GM20000 (cell line): ENCODE results near the gene PTPRT.

Experiments
- DNase-seq: peaks from one replicate; pipeline ENCODE4 v3.0.0; 2012; ENCODE audit warnings: low spot score
- TF ChIP-seq, protein P1 (sequence below): IDR thresholded peaks from 2 replicates; pipeline ENCODE4 v1.5.1; 2012; ENCODE audit warnings: mild to moderate bottlenecking, control low read depth; ENCODE audit errors: extremely low read depth, missing control alignments

PTPRT gene

GRCh38 chr20:43028470-43028869 lies 161.2 kb downstream of the PTPRT start:
- TF ChIP-seq, protein P1, sequence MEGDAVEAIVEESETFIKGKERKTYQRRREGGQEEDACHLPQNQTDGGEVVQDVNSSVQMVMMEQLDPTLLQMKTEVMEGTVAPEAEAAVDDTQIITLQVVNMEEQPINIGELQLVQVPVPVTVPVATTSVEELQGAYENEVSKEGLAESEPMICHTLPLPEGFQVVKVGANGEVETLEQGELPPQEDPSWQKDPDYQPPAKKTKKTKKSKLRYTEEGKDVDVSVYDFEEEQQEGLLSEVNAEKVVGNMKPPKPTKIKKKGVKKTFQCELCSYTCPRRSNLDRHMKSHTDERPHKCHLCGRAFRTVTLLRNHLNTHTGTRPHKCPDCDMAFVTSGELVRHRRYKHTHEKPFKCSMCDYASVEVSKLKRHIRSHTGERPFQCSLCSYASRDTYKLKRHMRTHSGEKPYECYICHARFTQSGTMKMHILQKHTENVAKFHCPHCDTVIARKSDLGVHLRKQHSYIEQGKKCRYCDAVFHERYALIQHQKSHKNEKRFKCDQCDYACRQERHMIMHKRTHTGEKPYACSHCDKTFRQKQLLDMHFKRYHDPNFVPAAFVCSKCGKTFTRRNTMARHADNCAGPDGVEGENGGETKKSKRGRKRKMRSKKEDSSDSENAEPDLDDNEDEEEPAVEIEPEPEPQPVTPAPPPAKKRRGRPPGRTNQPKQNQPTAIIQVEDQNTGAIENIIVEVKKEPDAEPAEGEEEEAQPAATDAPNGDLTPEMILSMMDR = no peak
- DNase-seq = no peak

DNA sequence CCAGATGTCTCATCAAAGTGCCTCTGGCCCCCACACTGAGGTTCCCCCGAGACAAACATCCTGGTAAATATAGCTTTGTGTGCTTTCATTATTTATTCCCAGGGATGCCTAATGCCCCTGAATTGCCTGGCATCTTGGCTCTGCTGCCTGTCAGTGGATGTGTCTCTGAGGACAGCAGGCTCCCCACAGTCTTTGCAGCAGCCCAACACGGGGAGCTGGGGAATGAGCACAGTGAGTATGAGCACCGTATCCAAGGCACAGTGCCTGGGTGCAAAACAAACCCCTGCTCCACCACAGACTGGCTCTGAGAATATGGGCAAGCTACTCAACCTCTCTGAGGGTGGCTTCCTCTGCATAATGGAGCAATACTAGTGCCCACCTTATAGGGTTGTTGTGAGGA lies 165.9 kb downstream of the PTPRT start:
- TF ChIP-seq, protein P1 = no peak
- DNase-seq = no peak

DNA sequence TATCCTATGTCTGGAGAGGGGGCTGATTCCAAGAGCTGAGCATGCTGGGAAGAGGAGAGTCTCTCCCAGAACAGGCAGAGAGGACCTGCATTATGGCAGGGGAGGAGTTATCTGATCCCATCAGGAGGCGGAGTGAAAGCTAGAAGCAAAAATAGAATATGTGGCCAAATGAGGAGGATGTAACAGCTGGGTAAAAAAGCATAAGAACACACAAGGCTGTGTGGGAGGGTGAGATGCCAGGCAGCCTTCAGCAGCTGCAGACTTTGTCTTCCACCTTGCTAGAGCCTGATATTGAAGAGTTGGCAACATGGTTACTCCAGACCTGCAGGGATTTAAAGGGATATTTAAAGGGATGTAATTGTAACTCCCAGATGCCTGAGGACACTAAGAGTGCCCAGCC lies 167.1 kb downstream of the PTPRT start:
- TF ChIP-seq, protein P1 = no peak
- DNase-seq = no peak

GRCh38 chr20:43022081-43022480 lies 167.6 kb downstream of the PTPRT start:
- no peak for DNase-seq
- TF ChIP-seq, protein P1 = no peak

DNA sequence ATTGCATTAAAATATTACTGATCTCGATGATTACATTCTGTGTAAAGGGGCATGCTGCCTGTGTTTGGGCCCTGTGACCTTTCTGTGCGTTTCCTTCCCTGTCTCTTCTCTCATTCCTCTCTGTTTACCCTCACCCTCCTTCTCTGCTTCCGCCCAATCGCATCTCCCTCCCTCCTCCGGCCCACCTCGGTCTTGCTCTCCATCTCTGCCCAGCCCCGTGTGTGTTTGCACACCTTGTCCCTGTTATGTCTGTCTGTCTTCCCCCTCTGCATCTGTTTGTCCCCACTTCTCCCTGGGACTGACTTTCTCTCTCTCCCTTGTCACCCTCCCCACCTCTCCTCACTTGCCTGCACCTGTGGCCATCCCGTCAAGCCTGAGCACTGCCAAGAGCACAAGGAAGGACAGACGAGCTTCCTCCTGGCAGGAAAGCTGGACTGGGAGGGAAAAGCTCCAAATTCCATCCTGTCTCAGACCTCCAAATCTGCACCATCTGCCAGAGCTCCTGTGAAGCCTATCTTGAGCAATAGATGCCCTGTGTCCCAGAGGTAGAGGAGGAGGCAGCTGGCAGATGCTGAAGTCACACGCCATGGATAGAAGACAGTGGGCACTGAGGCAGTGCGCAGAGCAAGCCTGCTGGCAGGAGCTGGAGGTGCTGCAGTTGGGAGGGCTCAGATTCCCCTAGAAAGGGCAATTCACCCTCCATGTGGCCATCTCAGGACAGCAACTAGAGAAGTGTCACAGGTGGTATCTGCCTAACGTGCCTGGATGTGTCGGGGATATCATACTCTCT lies 172.3 kb downstream of the PTPRT start:
- TF ChIP-seq, protein P1 = no peak
- no peak for DNase-seq

- TF ChIP-seq, protein P1 = no peak
- no peak for DNase-seq
Measured at GRCh38 chr20:43016257-43016656, 173.4 kb downstream of the PTPRT start.

DNA sequence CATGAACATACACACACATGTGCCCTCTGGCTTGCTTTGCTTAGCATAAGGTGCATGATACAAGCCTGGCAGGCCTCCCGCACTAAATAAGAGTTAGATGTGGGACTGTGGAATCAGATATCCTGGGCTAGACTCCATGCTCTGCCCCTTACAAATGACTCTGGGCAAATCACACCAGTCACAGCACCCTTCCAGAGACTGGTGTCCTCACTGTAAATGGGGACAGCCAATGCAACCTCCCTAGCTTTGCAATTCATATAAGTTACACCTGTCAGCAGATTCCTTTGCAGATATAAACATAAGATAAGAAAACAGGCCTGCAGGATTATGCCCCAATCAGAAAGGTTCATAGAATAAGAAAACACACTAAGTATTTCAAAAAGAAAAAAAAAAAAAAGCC lies 174.1 kb downstream of the PTPRT start:
- no peak for DNase-seq

More for the DNA sequence above, 174.1 kb downstream of the PTPRT start:
- TF ChIP-seq, protein P1 = no peak
